ENCODE results near the gene SEZ6L2. TPM values are rescaled to one million over a fixed set of nuclear protein-coding genes. Genes with fewer than 3 reads are reported as not detected.
"Not testable (repeated sequence)": the region's sequence is repeated elsewhere in the genome, so short reads cannot be mapped to it uniquely, and the experiment has no call there.

SEZ6L2 gene
- total RNA-seq, 2 experiments from 2014 or later = 0.11 to 0.13 TPM

DNA sequence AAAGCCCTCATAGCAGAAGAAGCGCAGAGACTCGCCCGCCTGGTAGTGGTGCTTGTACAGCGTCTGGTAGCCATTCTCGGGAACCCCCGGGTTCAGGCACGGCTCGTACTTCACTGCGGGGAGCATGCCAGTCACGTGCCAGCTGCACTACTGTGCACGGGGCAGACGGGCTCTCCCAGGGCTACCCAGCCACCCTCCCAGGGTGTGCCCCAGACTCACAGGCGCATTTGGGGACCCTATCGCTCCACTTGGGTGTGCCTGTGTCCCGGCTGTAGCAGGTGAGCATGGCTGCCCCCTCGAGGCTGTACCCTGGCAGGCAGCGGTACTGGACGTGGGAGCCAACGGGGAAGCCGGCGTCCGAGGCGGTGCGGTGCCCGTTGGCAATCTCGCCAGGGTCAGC lies 26.0 kb downstream of the SEZ6L2 start:
- Mint-ChIP-seq H3K9me3 (no peaks in the 10 kb centered on the region), H3K4me3 (no peak overlapping the region), H3K4me1 (ENCODE audit: low read depth) (peaks cover 16% of the 10 kb centered on the region), H3K36me3 (ENCODE audit: low read depth) (no peaks in the 10 kb centered on the region), H3K27ac (no peak overlapping the region), H3K27me3 (peaks cover 21% of the 10 kb centered on the region)
- intact Hi-C loops (cut with micrococcal nuclease) = no loop called here
- CTCF ChIA-PET = no interaction called here
- TF ChIP-seq, protein P1, sequence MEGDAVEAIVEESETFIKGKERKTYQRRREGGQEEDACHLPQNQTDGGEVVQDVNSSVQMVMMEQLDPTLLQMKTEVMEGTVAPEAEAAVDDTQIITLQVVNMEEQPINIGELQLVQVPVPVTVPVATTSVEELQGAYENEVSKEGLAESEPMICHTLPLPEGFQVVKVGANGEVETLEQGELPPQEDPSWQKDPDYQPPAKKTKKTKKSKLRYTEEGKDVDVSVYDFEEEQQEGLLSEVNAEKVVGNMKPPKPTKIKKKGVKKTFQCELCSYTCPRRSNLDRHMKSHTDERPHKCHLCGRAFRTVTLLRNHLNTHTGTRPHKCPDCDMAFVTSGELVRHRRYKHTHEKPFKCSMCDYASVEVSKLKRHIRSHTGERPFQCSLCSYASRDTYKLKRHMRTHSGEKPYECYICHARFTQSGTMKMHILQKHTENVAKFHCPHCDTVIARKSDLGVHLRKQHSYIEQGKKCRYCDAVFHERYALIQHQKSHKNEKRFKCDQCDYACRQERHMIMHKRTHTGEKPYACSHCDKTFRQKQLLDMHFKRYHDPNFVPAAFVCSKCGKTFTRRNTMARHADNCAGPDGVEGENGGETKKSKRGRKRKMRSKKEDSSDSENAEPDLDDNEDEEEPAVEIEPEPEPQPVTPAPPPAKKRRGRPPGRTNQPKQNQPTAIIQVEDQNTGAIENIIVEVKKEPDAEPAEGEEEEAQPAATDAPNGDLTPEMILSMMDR (IDR thresholded peaks at IDR 0.05) = no peak
- POLR2A ChIA-PET = interaction anchor here (0.5 kb wide), 1 partner anchor 17 kb away, joined by 3 read pairs; no protein-coding TSS in a partner anchor
- DNase-seq = no peak
- no peak for ATAC-seq

DNA sequence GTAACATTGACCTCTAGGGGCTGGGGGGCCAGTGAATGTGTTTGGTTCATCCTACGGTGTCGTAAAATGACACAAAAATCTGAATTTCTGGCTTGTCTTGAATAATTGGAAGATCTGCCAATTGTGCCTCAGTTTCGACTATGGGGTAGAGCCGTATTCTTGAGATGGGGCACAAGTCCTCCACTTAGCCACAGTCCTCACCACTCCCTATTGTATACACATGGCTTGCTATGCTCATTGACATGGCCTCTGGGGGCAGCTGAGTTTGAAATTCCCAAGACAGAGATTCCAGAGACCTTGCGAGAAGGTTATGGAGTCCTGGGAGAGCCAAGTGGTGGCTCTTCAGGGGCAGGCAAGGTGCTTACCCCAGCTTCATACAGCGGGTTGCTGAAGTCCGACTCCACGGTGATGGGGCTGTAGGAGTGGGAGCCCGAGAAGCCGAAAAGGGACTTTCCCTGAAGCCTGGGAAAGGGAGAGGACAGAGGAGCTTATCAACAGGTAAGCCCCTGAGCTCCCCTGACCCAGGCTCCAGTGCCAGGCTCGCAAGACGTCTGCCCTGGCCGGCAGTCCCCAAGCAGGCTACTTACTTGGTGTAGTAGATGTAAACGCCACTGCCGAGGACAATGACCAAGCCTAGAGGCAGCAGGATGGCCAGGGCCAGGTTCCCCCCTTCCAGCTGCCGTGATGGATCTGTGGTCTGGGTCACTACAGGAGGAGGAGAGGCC lies 27.4 kb downstream of the SEZ6L2 start:
- ChIA-PET CTCF (interaction anchor here (1.4 kb wide), 1 partner anchor 24 kb away, joined by 3 read pairs; no protein-coding TSS in a partner anchor), POLR2A (interaction anchor here (1.5 kb wide), 1 partner anchor 32 kb away, joined by 3 read pairs; no protein-coding TSS in a partner anchor)
- DNase-seq (no peak), ATAC-seq (no peak)
- Mint-ChIP-seq H3K36me3 (ENCODE audit: low read depth) (no peaks in the 10 kb centered on the region), H3K27ac (no peak overlapping the region), H3K9me3 (no peaks in the 10 kb centered on the region), H3K4me3 (no peak overlapping the region), H3K4me1 (ENCODE audit: low read depth) (peaks cover 8% of the 10 kb centered on the region), H3K27me3 (peaks cover 9% of the 10 kb centered on the region)
- intact Hi-C loops (cut with micrococcal nuclease) = no loop called here
- TF ChIP-seq, protein P1 (IDR thresholded peaks at IDR 0.05) = no peak

DNA sequence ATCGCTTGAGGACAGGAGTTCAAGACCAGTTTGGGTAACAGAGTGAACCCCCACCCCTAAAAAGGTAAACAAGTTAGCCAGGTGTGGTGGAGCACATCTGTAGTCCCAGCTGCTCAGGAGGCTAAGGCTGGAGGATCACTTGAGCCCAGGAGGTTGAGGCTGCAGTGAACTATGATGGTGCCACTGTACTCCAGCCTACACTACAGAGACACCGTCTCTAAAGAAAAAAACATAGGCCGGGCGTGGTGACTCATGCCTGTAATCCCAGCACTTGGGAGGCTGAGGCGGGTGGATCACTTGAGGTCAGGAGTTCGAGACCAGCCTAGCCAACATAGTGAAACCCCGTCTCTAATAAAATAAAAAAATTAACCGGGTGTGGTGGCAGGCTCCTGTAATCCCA lies 30.3 kb downstream of the SEZ6L2 start:
- ChIA-PET CTCF (interaction anchor here (0.6 to 1.1 kb wide), 2 partner anchors 21 to 226 kb away, joined by 3 to 5 read pairs; no protein-coding TSS in a partner anchor), POLR2A (interaction anchor here (1.0 to 1.3 kb wide), 2 partner anchors 10 to 14 kb away, joined by 3 read pairs; no protein-coding TSS in a partner anchor)
- H3K9me3 Mint-ChIP-seq; H3K27me3 Mint-ChIP-seq; ATAC-seq; DNase-seq; H3K36me3 Mint-ChIP-seq (ENCODE audit: low read depth); H3K4me3 Mint-ChIP-seq; intact Hi-C loops (cut with micrococcal nuclease); H3K27ac Mint-ChIP-seq; H3K4me1 Mint-ChIP-seq (ENCODE audit: low read depth): not testable (repeated sequence)

DNA sequence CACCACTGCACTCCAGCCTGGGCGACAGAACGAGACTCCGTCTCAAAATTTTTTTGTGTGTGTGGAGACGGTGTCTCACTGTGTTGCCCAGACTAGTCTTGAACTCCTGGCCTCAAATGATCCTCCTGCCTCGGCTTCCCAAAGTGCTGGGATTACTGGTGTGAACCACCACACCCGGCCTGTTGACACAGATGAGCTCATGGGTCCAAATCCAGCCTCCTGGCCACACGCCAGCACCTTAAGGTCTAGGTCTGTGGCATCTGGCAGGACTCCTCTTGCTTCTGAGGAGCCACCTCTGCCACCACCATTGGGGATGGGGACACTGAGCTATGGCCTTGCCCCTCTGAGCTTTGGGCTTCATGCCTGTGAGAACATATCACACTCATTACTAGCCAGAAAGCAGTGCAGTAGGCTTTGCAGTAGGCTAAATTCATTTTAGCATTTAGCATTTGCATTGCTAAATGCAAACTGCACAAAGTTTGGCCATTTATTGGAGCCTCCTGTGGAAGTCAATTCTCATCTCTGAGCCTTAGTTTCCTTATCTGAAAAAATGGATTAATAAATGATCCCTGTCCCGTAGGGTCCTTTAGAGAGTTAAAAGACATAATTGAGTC lies 30.8 kb downstream of the SEZ6L2 start:
- no peak overlapping the region for H3K27ac Mint-ChIP-seq
- ChIA-PET POLR2A (interaction anchor here (1.0 kb wide), 1 partner anchor 13 kb away, joined by 3 read pairs; no protein-coding TSS in a partner anchor), CTCF (interaction anchor here (0.6 to 2.3 kb wide), 3 partner anchors 20 to 225 kb away, joined by 3 to 7 read pairs (median 5); no protein-coding TSS in a partner anchor)
- ATAC-seq (no peak), DNase-seq (no peak)
- no peaks in the 10 kb centered on the region for H3K36me3 Mint-ChIP-seq (ENCODE audit: low read depth)
- no peaks in the 10 kb centered on the region for H3K27me3 Mint-ChIP-seq
- intact Hi-C loops (cut with micrococcal nuclease) = no loop called here
- no peak overlapping the region for H3K4me3 Mint-ChIP-seq
- TF ChIP-seq, protein P1 (IDR thresholded peaks at IDR 0.05) = no peak
- H3K4me1 Mint-ChIP-seq (ENCODE audit: low read depth) = peaks cover under 1% of the 10 kb centered on the region
- no peaks in the 10 kb centered on the region for H3K9me3 Mint-ChIP-seq

GRCh38 chr16:29864205-29864604 lies 35.1 kb downstream of the SEZ6L2 start:
- no peak for DNase-seq
- intact Hi-C loops (cut with micrococcal nuclease) = no loop called here
- Mint-ChIP-seq H3K9me3 (no peaks in the 10 kb centered on the region), H3K27me3 (no peaks in the 10 kb centered on the region), H3K27ac (no peak overlapping the region), H3K4me1 (ENCODE audit: low read depth) (peaks cover 15% of the 10 kb centered on the region), H3K36me3 (ENCODE audit: low read depth) (peaks cover 15% of the 10 kb centered on the region), H3K4me3 (no peak overlapping the region)
- TF ChIP-seq, protein P1 (IDR thresholded peaks at IDR 0.05) = no peak
- no peak for ATAC-seq
- ChIA-PET POLR2A (interaction anchor here (0.8 to 1.7 kb wide), 2 partner anchors 13 to 97 kb away, joined by 3 to 8 read pairs; partner anchors contain the start of gene TMEM219), CTCF (interaction anchor here (1.3 to 2.4 kb wide), 6 partner anchors 16 to 168 kb away, joined by 3 to 13 read pairs (median 8); partner anchors contain the start of genes PAGR1, TAOK2 and TLCD3B)
